Astrocyte (in vitro differentiated cells and primary cell): Measurements from ENCODE around the gene NDUFB6. TPM values are rescaled to one million over a fixed set of nuclear protein-coding genes. Genes with fewer than 3 reads are reported as not detected.
"Not testable (repeated sequence)": the region's sequence is repeated elsewhere in the genome, so short reads cannot be mapped to it uniquely, and the experiment has no call there.

Source experiments
- DNase-seq: peaks from one replicate; pipeline ENCODE4 v3.0.0-alpha.2; 2010; ENCODE audit warnings: low read depth
- FAIRE-seq: peaks from 2 replicates; lab custom pipeline; 2011; peaks lifted over from hg19 to GRCh38; lab: Jason Lieb, UNC
- H2AFZ ChIP-seq: 2 replicates; pipeline ENCODE4 v1.6.0; 2012; ENCODE audit warnings: low read depth, low read length, inconsistent platforms
- H3K27ac ChIP-seq: 2 replicates; pipeline ENCODE4 v1.5.1; 2011; ENCODE audit warnings: low read depth, low read length, inconsistent platforms
- H3K27me3 ChIP-seq: 2 replicates; pipeline ENCODE4 v1.6.0; 2011; ENCODE audit warnings: low read length, inconsistent platforms; ENCODE audit not compliant: insufficient read depth
- H3K36me3 ChIP-seq: 2 replicates; pipeline ENCODE4 v1.5.1; 2011; ENCODE audit warnings: low read length, inconsistent platforms; ENCODE audit not compliant: insufficient read depth
- H3K4me1 ChIP-seq: 2 replicates; pipeline ENCODE4 v1.5.1; 2011; ENCODE audit warnings: low read length, inconsistent platforms; ENCODE audit not compliant: insufficient read depth
- H3K4me2 ChIP-seq: 2 replicates; pipeline ENCODE4 v1.6.0; 2012; ENCODE audit warnings: low read length, inconsistent platforms
- H3K4me3 ChIP-seq: 2 replicates; pipeline ENCODE4 v1.5.1; 2011; ENCODE audit warnings: low read depth, mild to moderate bottlenecking, low read length, inconsistent platforms; ENCODE audit not compliant: insufficient read depth
- H3K79me2 ChIP-seq: 2 replicates; pipeline ENCODE4 v1.6.0; 2012; ENCODE audit warnings: mild to moderate bottlenecking, low read length, inconsistent platforms; ENCODE audit not compliant: insufficient read depth
- H3K9ac ChIP-seq: 2 replicates; pipeline ENCODE4 v1.6.0; 2012; ENCODE audit warnings: mild to moderate bottlenecking, low read length, inconsistent platforms
- H3K9me3 ChIP-seq: 2 replicates; pipeline ENCODE4 v1.5.1; 2012; ENCODE audit warnings: low read depth, mild to moderate bottlenecking, low read length, inconsistent platforms; ENCODE audit not compliant: insufficient read depth
- H4K20me1 ChIP-seq: 2 replicates; pipeline ENCODE4 v1.6.0; 2012; ENCODE audit warnings: low read length, inconsistent platforms; ENCODE audit not compliant: insufficient read depth
- H3K27ac Mint-ChIP-seq: one replicate; pipeline ENCODE4 v1.8.0; 2021; ENCODE audit warnings: mild to moderate bottlenecking, mixed read lengths; ENCODE audit not compliant: unreplicated experiment
- H3K27me3 Mint-ChIP-seq: one replicate; pipeline ENCODE4 v1.8.0; 2021; ENCODE audit warnings: low read depth, mixed read lengths; ENCODE audit not compliant: unreplicated experiment
- H3K36me3 Mint-ChIP-seq: one replicate; pipeline ENCODE4 v1.8.0; 2021; ENCODE audit warnings: low read depth, mixed read lengths; ENCODE audit not compliant: unreplicated experiment
- H3K4me1 Mint-ChIP-seq: one replicate; pipeline ENCODE4 v1.8.0; 2021; ENCODE audit warnings: low read depth, mixed read lengths; ENCODE audit not compliant: unreplicated experiment
- H3K4me3 Mint-ChIP-seq: one replicate; pipeline ENCODE4 v1.8.0; 2021; ENCODE audit warnings: mild to moderate bottlenecking, moderate library complexity, mixed read lengths; ENCODE audit not compliant: unreplicated experiment
- H3K9me3 Mint-ChIP-seq: one replicate; pipeline ENCODE4 v1.8.0; 2021; ENCODE audit warnings: mild to moderate bottlenecking, mixed read lengths; ENCODE audit not compliant: unreplicated experiment
- EZH2 ChIP-seq: IDR thresholded peaks from 2 replicates; pipeline ENCODE4 v1.6.1; 2012; ENCODE audit warnings: mild to moderate bottlenecking, low read length, inconsistent platforms; ENCODE audit not compliant: insufficient read depth
- total RNA-seq: library from RNA; stranded (reverse); gene quantifications from 2 replicates; pipeline ENCODE4 v1.2.1, GENCODE V29; 2021
- TF ChIP-seq, protein P1 (sequence below): IDR thresholded peaks from 2 replicates; pipeline ENCODE4 v1.5.1; 2011; ENCODE audit warnings: low read depth, mild to moderate bottlenecking, inconsistent platforms, low read length, moderate library complexity; ENCODE audit not compliant: insufficient read depth

NDUFB6 gene
- total RNA-seq, 1 donor from 2014 or later: 56.7 TPM

DNA sequence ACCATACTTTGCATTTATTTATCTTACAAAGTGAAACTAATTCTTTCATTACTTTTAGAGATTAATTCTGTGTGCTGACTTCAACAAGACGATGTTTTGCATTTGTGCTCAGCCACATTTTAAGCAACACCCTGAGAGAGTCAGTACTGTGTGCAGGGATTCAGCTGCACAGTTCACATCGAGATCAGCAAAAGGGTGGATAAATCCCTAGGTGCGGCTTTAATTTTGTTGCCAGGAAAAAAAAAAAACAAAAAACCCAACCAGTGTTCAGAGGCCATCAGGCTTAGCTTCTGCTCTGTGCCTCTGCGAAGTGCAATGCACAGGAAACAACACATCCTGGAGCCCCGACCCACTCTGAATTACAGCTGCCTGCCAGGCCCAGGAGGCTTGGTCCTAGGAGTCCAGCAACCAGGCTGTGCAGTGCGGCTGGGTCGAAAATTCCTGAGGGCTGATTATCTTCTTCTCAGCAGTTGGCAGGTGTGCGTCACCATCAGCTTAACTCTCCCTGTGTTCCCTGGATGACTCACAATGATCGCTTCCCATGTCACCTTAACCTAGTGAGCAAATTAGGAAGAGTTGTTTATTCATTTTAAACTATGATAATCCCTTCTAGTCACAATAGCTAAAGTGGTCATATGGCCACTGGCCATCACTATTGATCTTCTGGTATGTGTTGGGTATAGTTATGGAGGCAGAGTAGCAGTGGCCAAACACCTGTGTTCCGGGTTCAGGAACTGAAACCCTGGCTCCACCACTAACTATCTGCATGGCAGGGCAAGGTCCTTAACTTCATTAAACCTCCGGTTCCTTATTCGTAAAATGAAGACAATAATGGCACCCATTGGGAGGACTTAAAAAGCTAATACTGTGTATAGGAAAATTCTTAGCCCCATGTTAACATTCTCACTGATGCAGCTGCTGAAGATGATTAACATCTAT is 31.2 kb upstream of the NDUFB6 start:
- no peaks in the 10 kb centered on the region for H3K36me3 Mint-ChIP-seq
- H3K9me3 ChIP-seq: no peaks in the 10 kb centered on the region
- FAIRE-seq: no peak

DNA sequence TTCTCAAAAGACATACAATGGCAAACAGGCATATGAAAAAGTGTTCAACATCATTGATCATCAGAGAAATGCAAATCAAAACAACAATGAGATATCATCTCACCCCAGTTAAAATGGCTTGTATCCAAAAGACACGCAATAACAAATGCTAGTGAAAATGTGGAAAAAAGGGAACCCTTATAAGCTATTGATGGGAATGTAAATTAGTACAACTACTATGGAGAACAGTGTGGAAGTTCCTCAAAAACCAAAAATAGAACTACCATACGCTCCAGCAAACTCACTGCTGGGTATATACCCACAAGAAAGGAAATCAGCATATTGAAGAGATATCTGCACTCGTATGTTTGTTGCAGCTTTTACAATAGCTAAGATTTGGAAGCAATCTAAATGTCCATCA is 26.1 kb upstream of the NDUFB6 start:
- H4K20me1 ChIP-seq, H3K9me3 ChIP-seq, H3K4me3 Mint-ChIP-seq, H3K9ac ChIP-seq, H2AFZ ChIP-seq, H3K9me3 Mint-ChIP-seq, H3K27me3 Mint-ChIP-seq, H3K36me3 ChIP-seq, H3K27me3 ChIP-seq, H3K79me2 ChIP-seq, DNase-seq, H3K4me1 Mint-ChIP-seq, H3K36me3 Mint-ChIP-seq, H3K4me3 ChIP-seq, FAIRE-seq, H3K27ac ChIP-seq, H3K4me2 ChIP-seq, H3K4me1 ChIP-seq, H3K27ac Mint-ChIP-seq: not testable (repeated sequence)

More for the DNA sequence above, 31.2 kb upstream of the NDUFB6 start:
- Histone ChIP-seq H3K4me2 (peak overlapping the region; percentile 50), H4K20me1 (no peaks in the 10 kb centered on the region), H3K9ac (no peak overlapping the region), H2AFZ (no peak overlapping the region), H3K27ac (no peak overlapping the region), H3K27me3 (no peaks in the 10 kb centered on the region), H3K4me3 (no peak overlapping the region), H3K79me2 (no peaks in the 10 kb centered on the region), H3K4me1 (no peaks in the 10 kb centered on the region), H3K36me3 (no peaks in the 10 kb centered on the region)
- H3K27ac Mint-ChIP-seq: no peak overlapping the region
- H3K27me3 Mint-ChIP-seq: peaks cover 4% of the 10 kb centered on the region
- peak; percentile 80 for DNase-seq
- TF ChIP-seq EZH2: no peak
- TF ChIP-seq, protein P1, sequence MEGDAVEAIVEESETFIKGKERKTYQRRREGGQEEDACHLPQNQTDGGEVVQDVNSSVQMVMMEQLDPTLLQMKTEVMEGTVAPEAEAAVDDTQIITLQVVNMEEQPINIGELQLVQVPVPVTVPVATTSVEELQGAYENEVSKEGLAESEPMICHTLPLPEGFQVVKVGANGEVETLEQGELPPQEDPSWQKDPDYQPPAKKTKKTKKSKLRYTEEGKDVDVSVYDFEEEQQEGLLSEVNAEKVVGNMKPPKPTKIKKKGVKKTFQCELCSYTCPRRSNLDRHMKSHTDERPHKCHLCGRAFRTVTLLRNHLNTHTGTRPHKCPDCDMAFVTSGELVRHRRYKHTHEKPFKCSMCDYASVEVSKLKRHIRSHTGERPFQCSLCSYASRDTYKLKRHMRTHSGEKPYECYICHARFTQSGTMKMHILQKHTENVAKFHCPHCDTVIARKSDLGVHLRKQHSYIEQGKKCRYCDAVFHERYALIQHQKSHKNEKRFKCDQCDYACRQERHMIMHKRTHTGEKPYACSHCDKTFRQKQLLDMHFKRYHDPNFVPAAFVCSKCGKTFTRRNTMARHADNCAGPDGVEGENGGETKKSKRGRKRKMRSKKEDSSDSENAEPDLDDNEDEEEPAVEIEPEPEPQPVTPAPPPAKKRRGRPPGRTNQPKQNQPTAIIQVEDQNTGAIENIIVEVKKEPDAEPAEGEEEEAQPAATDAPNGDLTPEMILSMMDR: no peak
- peaks cover 3% of the 10 kb centered on the region for H3K4me1 Mint-ChIP-seq
- no peak overlapping the region for H3K4me3 Mint-ChIP-seq
- H3K9me3 Mint-ChIP-seq: peaks cover 3% of the 10 kb centered on the region

DNA sequence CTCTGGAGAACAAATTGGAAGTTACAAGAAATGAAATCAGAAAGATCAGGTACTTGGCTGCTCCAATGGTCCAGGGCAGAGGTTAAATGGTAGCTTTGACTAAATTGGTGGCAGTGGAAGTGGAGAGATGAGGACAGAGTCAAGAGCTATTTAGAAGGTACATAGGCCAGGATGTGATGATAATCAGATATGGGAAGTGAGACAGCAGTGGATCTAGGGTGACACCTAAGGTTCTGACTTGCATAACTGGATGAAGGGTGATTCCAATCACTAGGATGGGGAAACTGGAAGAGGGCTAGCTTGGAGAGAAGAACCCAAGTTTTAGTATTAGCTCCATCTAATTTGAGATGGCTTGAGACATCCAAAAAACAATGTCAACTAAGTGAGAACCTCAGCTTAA is 24.0 kb upstream of the NDUFB6 start:
- H4K20me1 ChIP-seq: no peaks in the 10 kb centered on the region
- H3K9me3 Mint-ChIP-seq: peaks cover 9% of the 10 kb centered on the region
- no peak overlapping the region for H2AFZ ChIP-seq
- no peak for DNase-seq
- no peaks in the 10 kb centered on the region for H3K79me2 ChIP-seq
- H3K27me3 Mint-ChIP-seq: peaks cover 2% of the 10 kb centered on the region
- H3K27ac ChIP-seq: no peak overlapping the region
- H3K4me1 ChIP-seq: no peaks in the 10 kb centered on the region
- TF ChIP-seq, protein P1: no peak
- TF ChIP-seq EZH2: no peak
- no peaks in the 10 kb centered on the region for H3K27me3 ChIP-seq
- no peak overlapping the region for H3K27ac Mint-ChIP-seq
- no peak for FAIRE-seq
- H3K9ac ChIP-seq: no peak overlapping the region
- H3K36me3 ChIP-seq: no peaks in the 10 kb centered on the region
- H3K4me3 ChIP-seq: no peak overlapping the region
- no peaks in the 10 kb centered on the region for H3K4me1 Mint-ChIP-seq
- H3K36me3 Mint-ChIP-seq: no peaks in the 10 kb centered on the region
- H3K4me3 Mint-ChIP-seq: no peak overlapping the region
- H3K9me3 ChIP-seq: no peaks in the 10 kb centered on the region
- no peak overlapping the region for H3K4me2 ChIP-seq
